GM23248 (cell line): ENCODE data around the gene TEAD2.

Experiments used
- EZH2 ChIP-seq: fragments of 200-600 bp; sonication (generic); IDR thresholded peaks from 2 replicates; pipeline ENCODE4 v1.6.1; 2018; ENCODE audit warnings: antibody characterized with exemption, mild to moderate bottlenecking; ENCODE audit not compliant: insufficient read depth, poor library complexity, severe bottlenecking
- EZH2phosphoT487 ChIP-seq: fragments of 200-600 bp; sonication (generic); IDR thresholded peaks from 2 replicates; pipeline ENCODE4 v1.6.1; 2018; ENCODE audit warnings: antibody characterized with exemption, moderate library complexity, mild to moderate bottlenecking, low read depth; ENCODE audit not compliant: insufficient read depth

DNA sequence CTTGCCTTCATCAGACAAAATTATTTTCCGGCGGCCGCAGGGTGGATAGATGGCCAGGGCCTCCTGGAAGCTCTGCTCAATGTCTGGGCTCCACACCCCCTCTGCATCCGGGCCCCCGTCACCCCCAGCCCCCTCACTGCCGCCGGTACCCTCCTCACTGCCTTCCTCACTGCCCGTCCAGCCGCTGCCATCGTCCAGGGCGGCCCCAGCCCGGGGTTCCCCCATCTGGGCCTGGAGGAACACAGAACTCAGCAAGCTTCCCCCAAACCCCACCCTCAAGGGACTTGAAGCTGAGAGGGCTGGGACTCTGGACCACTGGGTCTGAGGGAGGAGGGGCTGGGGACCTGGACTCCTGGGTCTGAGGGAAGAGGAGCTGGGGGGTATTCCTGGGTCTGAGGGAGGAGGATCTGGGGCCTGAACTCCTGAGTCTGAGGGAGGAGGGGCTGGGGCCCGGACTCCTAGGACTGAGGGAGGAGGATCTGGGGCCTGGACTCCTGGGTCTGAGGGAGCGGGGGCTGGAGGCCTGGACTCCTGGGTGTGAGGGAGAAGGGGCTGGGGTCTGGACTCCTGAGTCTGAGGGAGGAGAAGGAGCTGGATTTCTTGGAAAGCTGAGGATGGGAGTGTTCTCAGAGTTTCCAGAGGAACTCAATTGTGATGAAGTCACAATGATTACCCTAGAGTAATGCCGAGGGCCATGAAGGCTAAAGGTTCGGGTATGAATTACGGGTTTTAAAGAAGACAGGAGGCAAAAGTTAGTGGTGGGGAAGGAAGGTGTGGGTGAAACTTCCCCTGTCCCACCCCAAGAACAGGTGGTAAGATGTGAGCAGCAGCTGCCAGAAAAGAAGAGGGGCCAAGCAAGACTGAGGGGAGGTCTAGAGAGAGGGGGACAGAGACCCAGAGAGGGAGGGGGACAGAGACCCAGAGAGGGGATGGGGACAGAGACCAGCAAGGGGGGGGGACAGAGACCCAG is 2.1 kb downstream of the TEAD2 start:
- TF ChIP-seq EZH2 (no peak), EZH2phosphoT487 (no peak)
